GM21447 (cell line): Measurements from ENCODE around the gene GATAD2A.

Experiments
- ATAC-seq: cut with Tn5 transposase; IDR thresholded peaks from one replicate; pipeline ENCODE4 v1.9.1; 2021; ENCODE audit not compliant: unreplicated experiment

The GATAD2A gene

GRCh38 chr19:19505669-19506326, 100.3 kb downstream of the GATAD2A start:
- no peak for ATAC-seq

GRCh38 chr19:19506592-19506991, 101.1 kb downstream of the GATAD2A start:
- no peak for ATAC-seq

GRCh38 chr19:19507354-19507753, 101.9 kb downstream of the GATAD2A start:
- ATAC-seq, result no peak

DNA sequence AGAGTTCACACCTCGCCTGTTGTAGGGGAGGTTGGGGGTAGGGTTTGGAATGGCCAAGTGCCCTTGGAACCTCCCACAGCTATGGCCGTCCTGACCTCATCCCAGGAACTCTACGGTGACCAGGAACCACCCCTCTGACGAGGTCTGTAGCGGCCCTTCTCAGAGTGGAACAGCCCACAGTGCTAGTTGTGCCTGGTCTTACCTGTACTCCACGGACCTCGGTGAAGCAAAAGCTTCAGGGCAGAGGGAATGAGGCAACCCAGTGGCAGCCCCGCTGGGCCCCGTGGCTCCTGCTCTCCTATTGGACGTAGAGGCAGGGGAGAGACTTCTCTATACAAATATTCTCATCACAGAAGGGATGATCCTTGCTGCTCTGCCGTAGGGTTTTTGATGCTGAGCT, 102.7 kb downstream of the GATAD2A start:
- ATAC-seq, result no peak

DNA sequence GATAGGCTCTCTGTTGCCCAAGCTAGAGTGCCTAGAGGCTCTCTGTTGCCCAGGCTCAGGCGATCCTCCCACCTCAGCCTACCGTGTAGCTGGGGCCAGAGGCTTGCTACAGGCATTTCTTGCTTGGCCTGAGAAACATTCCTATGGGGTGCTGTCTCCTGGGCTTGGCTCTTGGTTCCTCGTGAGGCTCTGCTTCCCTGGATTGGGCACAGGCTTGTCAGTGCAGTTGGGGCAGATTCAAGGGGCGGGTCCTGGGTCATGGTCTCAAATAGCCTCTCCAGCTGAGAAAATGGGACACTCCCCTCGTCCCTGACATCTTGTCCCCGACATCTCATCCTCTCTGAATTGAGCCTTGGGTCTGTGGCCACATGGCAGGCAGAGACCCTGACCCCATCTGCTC, 105.0 kb downstream of the GATAD2A start:
- no peak for ATAC-seq

DNA sequence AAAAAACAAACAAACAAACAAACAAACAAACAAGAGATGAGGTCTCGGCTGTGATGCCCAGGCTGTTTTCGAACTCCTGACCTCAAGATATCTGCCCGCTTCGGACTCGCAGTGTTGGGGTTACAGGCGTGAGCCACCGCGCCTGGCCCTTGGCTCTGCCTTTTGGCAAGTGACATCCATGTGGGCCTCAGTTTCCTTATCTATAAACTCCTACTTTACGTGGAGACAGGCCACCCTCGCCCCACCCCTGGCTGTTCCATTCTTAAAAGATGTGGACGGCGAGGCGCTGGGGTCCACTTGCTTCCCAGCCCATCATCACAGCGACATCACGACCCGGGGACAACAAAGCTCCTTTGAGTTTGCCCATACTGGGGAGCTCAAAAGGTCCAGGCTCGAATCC, 108.2 kb downstream of the GATAD2A start:
- ATAC-seq, result no peak

GRCh38 chr19:19514215-19514657, 108.8 kb downstream of the GATAD2A start:
- ATAC-seq, result no peak

DNA sequence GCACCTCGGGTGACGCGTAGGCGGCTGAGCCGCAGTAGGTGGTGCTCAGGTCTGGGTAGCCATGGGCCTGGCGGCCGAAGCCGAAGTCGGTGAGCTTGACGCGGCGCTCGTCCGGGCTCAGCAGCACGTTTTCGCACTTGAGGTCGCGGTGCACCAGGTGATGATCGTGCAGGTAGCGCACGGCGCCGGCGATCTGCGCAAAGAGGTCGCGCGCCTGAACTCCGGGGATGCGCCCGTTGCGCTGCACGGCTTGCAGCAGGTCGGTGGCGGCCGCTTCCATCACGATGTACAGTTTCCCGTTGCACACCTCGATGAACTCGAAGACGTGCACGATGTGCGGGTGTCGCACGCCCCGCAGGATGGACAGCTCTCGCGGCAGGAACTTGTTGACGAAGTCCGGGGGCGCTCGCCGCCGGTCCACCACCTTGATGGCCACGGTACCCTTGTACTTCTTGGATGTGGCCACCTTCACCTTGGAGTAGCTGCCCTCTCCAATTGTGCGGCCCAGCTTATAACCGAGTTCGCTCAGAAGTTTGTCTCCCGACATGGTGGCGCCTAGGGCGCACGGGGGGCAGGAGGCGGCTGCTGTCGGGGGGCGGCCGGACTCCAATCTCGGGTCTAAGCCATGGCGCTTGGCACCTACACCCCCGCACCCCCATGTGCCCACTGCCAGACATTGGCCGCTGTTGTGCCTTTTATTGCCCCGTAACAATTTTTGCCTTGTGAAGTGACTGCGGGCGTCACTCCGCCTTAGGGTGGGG, 109.6 kb downstream of the GATAD2A start, which contains the start of gene TSSK6:
Gene TSSK6 (minus strand): TSS at position 668 of the 761 bp plus-strand sequence. CDS start 121 bp downstream, at position 547.
- no peak for ATAC-seq

GRCh38 chr19:19515642-19516519, 110.4 kb downstream of the GATAD2A start, which contains the start of gene NDUFA13:
Gene NDUFA13, plus strand, starts transcription at chr19:19516225. Its CDS starts 14 bp downstream, at chr19:19516239.
- ATAC-seq, result peak; percentile 84

GRCh38 chr19:19517235-19517619, 111.8 kb downstream of the GATAD2A start:
- no peak for ATAC-seq

GRCh38 chr19:19520989-19521388, 115.5 kb downstream of the GATAD2A start:
- ATAC-seq, result no peak

DNA sequence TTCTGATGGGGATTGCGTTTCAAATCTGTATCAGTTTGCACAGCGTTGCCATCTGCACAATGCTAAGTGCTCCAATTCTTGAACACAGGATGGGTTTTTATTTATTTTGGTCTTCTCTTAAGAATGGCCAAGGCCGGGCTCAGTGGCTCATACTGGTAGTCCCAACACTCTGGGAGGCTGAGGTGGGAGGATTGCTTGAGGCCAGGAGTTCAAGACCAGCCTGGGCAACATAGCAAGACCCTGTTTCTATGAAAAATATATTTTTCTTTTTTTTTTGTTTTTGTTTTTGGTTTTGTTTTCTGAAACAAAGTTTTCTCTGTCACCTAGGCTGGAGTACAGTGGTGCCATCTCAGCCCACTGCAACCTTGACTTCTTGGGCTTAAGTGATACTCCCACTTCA, 117.7 kb downstream of the GATAD2A start:
- no peak for ATAC-seq

GRCh38 chr19:19524053-19524452, 118.6 kb downstream of the GATAD2A start:
- ATAC-seq, result no peak

DNA sequence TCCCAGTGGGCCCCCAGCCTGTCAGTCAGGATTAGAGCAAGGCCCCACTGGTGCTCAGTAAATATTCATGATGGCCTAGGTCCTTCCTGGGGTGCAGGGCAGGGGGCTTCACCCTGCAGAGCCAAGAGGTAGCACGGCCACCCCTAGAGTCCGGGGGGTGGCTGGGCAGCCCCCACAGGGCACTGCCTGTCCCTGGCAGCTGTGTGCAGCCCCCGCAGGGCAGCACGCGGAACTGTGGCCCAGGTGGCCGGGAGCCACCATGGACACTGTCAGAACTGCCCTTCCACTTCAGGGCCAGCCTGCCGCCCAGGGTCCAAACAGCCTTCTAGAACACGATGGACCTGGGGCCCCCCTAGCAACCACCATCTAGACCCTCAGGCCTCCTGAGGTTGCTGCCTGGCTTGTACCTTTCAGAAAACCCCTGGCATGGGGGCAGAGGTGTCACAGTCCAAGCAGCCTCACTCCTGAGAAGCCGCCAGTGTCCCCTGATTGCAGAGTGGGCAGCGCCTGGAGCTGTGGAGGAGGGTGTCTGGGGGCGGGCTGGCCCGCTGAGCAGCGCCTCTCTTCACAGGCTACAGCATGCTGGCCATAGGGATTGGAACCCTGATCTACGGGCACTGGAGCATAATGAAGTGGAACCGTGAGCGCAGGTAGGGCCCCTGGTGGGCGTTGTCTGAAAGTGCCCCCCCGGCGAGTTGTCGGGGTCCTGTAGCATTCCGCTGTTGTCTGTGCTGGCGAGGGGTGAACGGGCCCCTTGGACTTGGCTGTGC, 120.3 kb downstream of the GATAD2A start:
- ATAC-seq, result no peak

DNA sequence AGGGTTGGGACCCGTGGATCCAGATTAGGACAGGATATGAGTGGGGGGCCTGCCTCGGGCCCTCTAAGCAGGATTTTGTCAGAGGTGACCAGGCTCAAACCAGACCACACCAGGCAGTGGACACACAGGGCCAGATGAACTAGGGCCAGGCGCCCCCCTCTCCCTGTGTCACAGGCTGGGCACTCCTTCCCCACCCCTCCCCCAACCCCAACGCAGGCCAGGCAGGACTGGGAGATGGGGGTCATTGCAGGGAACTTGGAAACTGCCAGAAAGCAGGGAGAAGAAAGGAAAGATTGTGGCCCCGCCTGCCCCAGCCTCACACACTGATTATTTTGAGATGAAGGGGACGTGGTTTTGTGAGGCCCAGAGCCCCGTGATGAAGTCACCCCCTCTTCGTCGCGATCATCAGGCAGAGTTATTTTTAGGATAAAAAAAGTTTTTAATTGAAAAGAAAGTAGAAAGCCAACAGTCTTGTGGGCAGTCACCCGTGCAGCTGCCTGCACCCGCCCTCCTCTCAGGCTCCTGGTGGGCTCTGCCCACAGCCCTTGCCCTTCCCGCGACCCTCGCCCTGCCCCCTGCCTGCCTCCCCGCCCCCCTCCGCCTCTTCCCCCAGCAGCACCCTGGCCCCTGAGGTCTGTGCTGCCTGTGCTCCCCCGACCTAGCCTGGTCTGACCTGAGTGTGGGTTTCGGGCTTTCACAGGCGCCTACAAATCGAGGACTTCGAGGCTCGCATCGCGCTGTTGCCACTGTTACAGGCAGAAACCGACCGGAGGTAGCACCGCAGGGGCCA, 121.3 kb downstream of the GATAD2A start:
- ATAC-seq, result no peak

DNA sequence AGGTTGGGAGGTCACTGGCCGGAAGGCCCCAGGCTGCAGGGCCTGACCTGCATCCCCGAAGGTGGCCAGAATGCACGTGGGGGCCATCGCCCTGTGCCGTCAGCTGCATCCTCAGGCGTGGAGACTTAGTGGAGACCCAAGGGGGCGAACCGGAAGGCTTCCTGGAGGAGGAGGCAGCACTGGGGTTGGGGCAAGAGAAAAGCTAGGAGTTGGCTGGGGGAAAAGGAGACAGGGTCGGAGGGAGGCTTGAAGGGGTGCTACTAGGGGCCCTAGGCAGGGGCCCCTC, 121.8 kb downstream of the GATAD2A start:
- no peak for ATAC-seq

DNA sequence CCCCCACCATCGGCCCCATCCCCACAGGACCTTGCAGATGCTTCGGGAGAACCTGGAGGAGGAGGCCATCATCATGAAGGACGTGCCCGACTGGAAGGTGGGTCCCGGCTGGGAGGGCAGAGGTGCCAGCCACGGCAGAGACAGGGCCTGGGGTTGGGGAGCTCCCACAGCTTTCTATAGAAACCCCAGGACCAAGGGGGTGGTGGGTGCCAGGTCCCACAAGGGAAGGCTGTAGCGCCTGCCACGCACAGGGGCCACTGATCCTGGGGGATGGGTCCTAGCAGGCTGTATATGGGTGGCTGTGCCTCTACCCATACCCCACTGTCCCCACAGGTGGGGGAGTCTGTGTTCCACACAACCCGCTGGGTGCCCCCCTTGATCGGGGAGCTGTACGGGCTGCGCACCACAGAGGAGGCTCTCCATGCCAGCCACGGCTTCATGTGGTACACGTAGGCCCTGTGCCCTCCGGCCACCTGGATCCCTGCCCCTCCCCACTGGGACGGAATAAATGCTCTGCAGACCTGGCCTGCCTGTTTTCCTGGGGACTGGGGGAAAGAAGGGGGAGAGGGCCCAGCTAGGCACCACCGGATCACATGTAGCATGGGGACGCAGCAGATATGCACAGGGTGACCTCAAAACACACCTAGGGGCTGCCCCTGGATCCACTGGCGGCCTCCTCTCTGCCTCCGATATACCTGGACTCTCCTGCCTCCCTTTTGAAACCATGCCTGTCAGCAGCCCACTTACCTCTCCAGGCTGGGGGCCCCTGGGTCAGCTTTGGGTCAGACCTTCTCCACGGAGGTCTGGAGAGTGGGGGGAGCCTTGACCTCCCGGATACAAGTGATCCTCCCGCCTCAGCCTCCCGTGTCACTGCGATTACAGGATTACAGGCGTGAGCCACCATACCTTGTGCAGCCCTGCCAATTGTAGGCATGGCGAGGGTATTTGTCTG, 122.5 kb downstream of the GATAD2A start:
- no peak for ATAC-seq

DNA sequence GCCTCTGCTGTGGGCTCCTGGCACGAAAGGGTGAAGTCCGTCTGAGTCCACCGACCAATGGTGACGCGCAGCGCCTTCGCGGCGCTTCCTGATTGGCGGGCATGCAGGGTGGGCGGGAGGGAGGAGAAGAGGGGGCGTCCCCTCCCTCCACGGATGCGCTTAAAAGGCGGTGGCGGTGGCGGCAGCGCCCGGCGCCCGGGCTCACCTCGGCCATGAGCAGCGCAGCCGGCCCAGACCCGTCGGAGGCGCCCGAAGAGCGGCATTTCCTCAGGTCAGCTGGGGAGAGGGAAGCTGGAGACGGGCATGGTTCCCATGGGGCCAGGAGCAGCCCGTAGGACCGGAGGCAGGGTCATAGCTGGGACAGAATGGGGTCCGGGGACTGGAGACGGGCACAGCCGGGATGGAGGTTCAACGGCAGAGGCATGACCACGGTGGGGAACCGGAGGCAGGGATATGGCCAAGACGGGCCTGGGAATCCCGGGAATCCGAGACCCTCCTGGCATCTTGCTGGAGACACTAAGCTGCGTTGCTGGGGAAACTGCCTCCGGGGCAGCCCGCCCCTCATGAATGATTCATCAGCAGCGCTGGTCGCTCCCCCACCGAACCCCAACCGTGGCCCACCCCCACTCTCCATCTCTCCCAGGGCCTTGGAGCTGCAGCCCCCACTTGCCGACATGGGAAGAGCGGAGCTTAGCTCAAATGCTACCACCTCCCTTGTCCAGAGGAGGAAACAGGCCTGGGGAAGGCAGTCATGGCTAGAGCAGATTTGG, 123.4 kb downstream of the GATAD2A start, which contains the start of gene YJEFN3:
Gene YJEFN3 (plus strand): TSS at position 191 of the 770 bp plus-strand sequence. CDS start 22 bp downstream, at position 213.
- no peak for ATAC-seq
